HG02970 (cell line): ENCODE measurements around the gene MEGF9.
"Not testable (repeated sequence)": the region's sequence is repeated elsewhere in the genome, so short reads cannot be mapped to it uniquely, and the experiment has no call there.

Experiments used
- ATAC-seq: cut with Tn5 transposase; IDR thresholded peaks from one replicate; pipeline ENCODE4 v1.9.1; 2021; ENCODE audit warnings: mild to moderate bottlenecking, moderate library complexity, moderate number of reproducible peaks; ENCODE audit not compliant: unreplicated experiment, low FRiP score

MEGF9 gene

DNA sequence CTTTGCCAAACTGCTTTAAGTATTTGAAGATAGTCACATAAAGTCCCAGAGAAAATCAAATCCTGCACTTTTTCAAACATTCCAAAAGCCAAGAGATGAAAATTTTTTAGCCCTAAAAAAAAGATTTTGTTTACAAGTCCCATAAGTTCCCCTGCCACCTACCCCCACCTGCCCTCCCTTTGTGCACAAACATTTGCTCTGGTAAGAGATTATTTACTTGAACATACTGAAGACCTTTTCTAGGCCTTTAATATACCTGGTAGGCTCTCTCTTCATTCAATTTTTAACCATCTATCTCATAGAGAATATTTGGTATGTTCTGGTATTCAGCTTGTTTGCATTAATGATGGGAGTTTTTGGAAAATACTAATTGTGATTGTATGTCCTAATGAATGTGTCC, 50.3 kb downstream of the MEGF9 start:
- no peak for ATAC-seq

DNA sequence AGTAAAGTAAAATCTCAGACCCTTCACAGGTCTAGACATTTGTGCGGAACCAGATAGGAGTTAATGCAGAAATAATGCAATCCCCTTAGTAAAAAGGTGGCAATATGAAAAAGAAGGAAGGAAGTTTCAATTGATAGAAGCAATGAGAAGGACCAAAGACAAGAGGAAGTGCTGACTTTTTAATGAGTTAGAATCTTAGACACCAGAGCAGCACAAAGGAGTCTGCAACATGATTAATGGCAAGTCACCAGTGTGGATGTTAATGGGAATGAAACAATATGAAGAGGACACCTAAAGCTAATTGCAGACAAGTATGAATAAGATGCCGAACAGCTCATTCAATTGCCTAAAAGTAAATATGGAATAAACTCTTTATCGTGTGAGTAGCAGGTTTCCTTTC, 50.9 kb downstream of the MEGF9 start:
- no peak for ATAC-seq

DNA sequence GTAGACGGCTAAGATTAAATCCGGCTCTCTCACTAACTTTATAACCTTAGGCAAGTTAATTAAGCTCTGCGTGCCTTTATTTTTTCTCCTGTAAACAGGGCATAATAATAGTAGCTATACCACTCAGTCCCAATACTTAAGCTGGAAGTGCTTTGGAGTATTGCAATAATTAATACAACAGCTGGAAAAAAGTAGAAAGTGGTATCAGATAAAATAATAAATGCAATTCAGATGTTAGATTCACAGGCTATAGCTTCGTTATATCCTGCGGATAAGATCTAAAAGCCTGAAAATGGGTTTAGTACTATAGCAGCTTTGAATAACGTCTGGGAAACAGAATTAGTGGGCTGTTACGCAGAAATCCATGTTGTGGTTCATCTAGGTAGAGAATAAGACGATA, 51.8 kb downstream of the MEGF9 start:
- ATAC-seq = no peak

DNA sequence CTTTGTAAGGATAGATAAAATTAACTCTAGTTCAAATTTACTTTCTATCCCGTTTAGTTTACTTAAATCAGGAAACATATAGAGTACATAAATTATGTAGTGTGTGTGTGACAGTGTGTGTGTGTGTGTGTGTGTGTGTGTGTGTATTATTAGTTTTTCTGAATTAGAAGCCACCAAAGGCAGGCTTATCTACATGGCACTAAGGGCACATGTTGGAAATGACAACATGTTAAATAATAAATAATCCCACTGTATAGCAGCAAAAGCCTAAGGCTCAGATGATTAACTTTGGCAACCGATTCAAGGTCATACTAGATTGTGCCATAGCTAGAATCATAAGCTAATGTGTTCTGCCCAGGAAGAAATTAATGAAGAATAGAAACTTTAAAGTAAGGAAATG, 54.6 kb downstream of the MEGF9 start:
- ATAC-seq = no peak

DNA sequence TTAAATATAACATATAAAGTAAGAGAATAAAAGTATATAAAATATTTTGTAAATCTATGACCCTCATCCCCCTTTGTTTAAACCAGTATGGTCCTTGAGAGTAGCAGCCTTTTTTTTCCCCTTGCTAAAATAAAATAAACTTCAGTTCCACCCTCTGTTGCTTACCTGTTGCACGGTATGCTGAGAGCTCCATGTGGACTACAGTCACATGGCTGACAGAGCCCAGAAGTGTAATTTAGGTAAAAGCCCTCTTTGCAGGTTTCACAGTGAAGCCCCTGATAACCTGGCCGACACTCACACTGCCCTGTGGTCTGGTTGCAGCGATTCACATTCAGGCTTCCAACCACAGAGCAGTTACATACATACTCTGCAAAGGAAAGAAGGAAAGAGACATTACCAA, 55.1 kb downstream of the MEGF9 start:
- ATAC-seq = no peak

DNA sequence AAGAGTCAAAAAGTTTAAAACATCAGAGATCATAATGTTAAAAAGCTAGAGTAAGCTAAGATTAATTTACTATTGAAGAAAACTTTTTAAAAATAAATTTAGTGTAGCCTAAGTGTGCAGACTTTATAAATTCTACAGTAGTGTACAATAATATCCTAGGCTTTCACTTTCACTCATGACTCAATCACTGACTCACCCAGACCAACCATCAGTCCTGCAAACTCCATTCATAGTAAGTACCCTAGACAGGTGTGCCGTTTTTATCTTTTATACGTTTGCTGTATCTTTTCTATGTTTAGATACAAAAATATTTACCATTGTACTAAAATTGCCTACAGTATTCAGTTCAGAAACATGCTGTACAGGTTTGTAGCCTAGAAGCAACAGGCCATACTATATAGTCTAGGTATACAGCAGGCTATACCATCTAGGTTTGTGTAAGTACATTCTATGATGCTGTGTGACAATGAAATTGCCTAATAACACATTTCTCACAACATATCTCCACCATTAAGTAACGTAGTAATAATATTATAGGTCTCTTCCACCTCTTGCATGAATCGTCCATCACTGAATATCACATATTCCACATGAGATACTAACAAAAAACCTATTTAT, 59.2 kb downstream of the MEGF9 start:
- ATAC-seq = no peak

DNA sequence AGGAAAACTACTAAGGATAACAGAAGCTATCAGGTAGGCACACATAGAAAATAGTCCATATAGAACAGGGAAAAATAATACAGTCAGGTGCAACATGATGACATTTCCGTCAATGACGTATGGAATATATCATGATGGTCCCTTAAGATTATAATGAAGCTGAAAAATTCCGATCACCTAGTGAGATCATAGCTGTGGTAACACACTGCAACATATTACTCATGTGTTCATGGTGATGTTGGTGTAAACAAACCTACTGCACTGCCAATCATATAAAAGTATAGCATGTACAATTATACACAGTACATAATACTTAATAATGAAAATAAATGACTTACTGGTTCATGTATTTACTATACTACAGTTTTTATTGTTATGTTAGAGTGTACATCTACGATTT, 60.0 kb downstream of the MEGF9 start:
- ATAC-seq = no peak

DNA sequence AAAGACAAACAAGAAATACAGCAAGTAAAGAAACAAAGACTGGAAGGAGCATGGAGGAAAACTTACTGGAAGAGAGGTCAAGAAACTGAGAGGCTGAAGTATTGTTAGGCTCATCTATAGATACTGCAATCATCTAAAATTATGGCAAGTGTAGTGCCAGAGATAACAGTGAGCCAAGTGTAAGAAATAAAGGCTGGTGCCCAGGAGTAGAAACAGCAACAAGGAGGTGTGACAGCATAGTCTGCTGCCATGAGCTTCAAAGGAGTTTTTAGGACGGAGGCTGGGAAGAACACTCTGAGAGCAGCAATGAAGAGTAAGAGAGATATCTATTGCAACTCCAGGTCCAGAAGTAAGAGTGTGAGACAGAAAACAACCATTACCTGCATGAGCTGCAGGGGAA, 60.5 kb downstream of the MEGF9 start:
- no peak for ATAC-seq

DNA sequence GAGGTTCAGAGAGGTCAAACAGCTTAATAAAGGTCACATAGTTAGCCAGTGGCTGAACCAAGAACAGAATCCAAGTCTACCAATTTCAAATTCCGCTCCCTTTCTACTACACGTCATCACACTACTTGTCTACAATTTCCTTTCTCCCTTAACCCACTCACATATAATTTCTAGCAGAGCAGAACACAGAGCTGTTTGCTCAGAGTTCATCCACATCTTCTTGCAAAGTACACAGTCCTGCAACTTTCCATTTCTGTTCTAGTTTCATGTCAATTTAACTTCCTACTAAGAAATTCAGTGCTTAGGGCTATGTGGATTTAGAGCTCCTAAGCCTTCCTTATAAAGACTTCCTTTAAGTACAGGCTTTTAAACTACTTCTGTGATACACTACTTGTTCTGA, 61.3 kb downstream of the MEGF9 start:
- no peak for ATAC-seq

DNA sequence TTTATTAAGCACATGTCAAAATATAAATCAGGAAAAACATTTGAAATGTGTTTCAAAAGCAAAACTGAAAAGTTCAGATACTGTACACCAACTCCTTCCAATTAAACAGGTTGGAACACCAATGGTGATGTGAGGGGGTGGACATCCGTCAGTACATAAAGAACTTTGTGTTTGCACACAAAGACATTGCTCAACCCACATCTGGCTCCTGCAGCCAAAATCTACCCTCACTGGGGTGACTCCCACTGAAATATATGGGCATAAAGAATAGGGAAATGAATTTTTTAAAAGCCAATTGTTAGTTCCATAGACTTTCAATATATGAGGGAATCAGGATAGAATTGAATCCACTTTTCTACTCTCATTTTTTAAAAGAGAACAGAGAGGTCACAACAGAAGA, 63.9 kb downstream of the MEGF9 start:
- no peak for ATAC-seq

DNA sequence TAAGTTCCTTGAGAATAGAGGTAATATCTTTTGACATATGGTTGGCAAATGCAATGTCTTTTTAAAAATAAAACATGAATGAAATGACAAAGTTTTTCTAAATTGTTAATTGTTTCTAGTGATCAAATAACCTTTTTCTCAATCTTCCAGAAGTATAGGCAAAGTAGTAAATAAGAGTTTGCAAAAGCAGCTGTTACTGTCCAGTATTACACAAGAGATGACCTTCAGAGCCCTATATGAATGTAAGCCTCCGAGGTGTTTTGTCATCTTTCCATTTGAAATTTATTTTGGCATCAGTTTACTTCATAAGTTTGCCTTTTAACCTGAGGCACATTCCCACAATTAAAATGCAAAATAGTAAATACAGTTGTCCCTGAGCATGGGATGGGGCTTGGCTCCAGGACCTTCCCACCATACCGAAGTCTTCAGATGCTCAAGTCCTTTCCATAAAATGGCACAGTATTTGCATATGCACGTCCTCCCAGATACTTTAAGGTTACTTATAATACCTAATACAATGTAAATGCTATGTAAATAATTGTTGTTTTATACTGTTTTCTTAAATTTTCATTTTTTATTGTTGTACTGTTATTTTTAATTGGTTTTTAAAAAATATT, 65.6 kb downstream of the MEGF9 start:
- no peak for ATAC-seq

DNA sequence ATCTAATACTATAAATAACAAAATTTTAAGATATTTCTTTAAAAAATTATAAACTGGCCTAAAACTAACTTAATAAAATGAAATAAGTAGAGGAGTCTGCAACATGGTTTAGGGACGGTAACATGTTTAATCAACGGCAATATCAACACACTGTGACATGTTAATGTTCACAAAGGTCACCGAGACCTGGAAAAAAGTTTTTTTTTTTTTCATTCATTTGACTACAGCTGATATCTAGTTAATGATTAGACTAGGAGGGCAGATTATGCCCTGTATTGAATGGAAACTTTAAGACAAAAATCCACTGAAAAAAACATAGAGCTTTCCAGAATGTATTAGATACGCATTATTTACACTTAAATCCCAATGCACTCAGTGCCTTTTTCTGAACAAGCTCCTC, 67.3 kb downstream of the MEGF9 start:
- ATAC-seq = no peak

DNA sequence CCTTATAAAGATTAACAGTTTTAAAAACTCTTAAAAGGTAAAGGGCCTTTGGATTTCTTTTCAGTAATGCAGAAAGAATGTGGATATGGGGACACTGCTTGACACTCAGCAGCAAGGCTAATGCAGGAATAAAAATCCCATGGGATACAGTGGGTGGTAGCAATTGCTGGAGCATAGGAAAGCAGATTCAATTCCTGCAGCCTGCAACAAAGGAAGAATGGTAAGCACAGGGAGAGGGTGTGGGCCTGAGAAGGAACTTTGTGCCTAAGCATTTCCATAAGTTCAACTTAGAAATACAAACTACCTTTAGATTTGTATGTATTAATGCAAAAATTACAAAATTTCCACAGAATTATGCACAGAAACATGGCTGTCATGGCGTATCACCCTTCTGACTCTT, 68.5 kb downstream of the MEGF9 start:
- no peak for ATAC-seq

DNA sequence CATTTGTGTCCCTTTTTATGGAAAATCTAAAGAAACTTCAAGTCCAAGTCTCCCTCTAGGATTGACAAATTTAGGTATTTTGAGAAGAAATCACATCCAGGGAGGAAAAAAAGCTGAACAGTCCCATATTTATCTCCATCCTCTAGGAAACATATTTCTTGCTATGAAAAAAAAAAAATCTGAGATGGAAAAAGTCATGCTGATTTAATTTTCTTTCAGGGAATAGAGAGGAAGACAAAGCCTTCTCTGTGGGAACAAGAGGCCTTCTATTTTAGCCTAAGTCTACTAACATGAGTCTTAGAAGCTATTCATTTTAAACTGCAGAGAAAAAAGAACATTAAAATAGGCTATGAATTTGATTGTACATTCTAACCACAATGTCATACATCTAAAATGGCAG, 71.2 kb downstream of the MEGF9 start:
- ATAC-seq = no peak

DNA sequence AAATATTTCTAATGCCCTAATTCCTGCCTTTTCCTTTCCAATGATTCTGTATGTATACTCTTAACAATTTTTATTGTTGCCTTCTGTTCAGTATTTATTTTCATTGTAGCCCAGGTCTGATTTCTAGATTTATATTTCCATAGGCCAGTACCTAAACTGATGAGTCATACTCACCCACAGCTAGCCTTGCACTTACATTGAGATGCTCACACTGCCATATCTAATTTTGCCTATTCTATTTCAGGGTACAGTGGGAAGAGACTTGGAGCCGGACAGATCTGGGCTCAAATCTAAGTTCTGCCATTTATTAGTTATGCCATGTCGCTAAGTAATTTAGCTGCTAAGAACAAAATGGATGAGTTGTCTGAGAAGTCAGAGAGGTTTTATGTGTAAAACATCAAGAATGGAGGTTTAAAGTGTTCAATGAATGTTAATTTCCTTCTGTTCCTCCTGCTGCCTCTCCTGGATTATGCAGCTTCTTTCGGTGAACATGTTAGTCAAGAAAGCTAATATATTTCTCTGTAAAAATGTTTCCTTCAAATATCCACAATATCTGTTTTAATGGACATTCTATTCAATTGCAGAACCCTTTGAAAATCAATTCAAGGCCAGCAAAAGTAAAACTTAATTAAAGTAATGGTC, 72.0 kb downstream of the MEGF9 start:
- ATAC-seq = no peak

DNA sequence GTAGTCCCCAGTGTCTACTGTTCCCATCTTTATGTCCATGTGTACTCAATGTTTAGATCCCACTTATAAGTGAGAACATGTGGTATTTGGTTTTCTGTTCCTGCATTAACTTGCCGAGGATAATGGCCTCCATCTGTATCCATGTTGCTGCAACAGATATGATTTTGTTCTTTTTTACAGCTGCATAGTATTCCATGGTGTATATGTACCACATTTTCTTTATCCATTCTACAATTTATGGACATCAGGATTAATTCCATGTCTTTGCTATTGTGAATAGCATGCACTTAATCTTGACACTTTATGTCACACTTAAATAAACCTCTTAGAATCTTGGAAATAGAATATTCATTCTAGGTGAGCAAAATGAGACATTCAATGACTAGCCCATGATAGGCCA, 73.4 kb downstream of the MEGF9 start:
- not testable (repeated sequence) for ATAC-seq

DNA sequence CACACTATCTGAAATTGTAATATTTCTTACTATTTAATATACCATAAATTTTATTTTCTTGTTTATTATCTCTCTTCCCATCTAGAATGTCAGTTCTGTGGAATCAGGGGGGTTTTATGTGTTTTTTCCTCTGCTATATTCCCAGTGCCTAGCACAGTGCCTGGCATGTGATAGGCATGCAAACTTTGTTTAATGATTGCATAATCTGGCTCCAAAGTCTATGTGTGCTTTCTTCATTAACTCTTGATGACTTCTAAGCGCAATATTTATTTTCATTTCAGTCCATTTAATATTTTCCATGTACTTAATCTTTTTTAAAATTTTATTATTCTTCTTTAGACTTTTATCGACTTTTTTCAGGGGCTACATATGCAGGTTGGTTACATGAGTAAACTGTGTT, 73.9 kb downstream of the MEGF9 start:
- no peak for ATAC-seq

DNA sequence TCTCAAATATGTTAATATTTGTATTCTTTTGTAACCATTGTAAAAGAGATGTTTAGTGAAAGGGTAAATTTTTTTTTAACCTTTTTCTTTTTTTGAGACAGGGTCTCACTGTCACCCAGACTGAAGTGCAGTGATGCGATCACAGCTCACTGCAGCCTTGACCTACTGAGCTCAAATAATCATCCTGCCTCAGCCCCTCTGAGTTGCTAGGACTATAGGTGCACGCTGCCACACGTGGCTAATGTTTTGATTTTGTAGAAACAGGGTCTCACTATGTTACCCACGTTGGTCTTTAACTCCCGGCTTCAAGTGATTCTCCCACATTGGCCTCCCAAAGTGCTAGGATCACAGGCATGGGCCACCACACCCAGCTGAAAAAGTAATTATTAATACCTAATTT, 76.4 kb downstream of the MEGF9 start:
- no peak for ATAC-seq

DNA sequence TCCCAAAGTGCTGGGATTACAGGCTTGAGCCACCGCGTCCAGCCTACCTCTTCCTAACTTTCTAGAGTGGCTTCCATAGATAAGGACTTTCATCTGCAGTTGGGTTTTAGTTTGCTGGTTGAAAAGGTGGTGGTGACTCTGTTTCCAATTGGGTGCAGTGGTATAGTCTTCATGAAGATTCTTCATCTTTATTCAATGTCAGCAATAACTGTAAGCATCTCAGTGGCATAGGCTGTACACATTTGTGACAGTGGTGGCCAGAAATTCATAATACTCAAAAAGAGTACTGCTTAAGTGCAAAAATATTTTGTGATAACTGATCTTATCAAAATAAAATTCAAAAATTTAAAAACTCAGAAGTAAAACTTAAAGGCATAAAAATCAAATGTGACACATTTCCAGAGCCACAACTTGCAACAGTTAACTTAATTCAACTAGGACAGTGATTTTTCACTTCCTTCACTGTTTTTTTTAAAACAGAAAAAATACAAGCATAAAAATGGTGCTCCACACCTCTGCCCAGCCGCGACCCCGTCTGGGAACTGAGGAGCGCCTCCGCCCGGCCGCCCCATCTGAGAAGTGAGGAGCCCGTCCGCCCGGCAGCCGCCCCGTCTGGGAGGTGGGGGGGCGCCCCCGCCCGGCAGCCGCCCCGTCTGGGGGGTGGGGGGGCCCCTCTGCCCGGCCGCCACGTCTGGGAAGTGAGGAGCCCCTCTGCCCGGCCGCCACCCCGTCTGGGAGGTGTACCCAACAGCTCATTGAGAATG, 77.9 kb downstream of the MEGF9 start:
- ATAC-seq = no peak

DNA sequence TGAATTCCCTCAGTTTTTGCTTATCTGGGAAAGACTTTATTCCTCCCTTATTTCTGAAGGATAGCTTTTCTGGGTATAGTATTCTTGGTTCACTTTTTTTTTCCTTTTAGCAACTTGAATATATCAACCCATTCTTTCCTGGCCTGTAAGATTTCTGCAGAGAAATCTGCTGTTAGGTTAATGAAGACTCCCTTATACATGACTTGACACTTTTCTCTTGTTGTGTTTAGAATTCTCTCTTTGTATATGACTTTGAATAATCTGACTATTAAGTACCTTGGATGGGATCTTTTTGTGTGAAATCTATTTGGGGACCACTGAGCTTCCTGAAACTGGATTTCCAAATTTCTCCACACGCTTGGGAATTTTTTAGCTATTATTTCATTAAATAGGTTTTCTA, 79.3 kb downstream of the MEGF9 start:
- ATAC-seq = no peak

DNA sequence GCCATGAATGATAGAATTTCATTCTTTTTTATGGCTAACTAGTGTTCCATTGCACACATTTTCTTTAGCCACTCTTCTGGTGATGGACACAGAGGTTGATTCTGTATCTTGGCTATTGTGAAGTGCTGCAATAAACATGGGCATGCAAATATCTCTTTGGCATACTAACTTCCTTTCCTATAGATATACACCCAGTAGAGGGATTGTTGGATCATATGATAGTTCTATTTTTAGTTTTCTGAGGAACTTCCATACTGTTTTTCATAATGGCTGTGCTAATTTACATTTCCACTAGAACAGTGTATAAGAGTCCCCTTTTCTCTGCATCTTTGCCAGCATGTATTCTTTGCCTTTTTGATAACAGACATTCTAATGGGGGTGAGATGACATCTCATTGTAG, 83.9 kb downstream of the MEGF9 start:
- no peak for ATAC-seq
